ENCODE measurements around the gene CD40LG.

Gene CD40LG

DNA sequence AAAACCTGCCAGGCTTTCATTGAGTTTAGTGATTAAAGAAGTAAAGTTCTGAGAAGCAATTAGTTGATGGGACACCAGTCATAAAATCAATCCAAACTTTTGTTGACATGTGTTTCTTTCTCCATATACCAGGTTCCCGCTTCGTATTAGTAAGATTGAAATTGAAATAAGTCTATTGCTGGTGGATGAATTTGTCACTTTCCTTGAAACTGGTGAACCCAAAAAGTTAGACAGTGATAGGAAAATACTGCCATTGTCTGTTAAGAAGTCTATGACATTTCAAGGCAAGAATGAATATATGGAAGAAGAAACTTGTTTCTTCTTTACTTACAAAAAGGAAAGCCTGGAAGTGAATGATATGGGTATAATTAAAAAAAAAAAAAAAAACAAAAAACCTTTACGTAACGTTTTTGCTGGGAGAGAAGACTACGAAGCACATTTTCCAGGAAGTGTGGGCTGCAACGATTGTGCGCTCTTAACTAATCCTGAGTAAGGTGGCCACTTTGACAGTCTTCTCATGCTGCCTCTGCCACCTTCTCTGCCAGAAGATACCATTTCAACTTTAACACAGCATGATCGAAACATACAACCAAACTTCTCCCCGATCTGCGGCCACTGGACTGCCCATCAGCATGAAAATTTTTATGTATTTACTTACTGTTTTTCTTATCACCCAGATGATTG lies at the start of gene CD40LG:
Gene CD40LG (plus strand): TSS at position 482 of the 684 bp plus-strand sequence. CDS start 91 bp downstream, at position 573.
- DNase-seq: peak in 1 of 2 donors; percentile 44

DNA sequence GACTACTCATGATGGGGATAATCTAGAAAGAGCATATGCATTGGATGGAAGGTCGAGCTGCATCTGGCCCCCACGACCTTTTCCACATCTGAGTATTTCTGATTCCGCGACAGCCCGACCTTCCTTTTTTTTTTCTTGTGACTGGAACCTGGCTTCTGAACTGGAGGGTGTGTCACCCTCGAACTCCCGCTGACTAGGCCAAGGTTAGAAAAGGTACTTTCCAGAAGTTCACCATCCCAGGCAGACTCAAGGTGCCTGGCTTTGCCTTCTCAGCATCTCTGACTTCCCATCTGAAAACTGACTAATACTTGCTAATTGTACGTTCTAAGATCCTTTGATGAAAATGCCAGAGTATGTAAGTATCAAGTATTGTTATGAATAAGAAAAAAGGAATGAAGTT lies 49.3 kb upstream of the CD40LG start:
- DNase-seq: peak in 1 of 2 donors; percentile 34

DNA sequence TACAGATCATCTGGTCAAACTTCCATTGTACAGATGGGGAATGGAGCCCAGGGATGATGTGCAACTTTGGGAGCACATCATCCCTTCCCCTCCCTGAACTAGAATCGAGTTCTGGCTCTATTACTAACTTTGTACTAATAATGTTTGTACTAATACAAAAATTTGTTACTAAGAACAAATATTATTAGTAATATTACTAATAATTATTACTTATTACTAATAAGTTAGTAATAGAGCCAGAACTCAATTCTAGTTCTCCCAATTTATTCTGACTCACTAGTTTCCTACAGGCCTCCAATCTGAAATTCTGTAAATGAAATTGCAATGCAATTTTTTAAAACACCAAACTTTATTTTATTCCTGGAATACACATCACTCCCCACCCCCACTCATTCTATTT lies 47.9 kb upstream of the CD40LG start:
- DNase-seq: no peak

DNA sequence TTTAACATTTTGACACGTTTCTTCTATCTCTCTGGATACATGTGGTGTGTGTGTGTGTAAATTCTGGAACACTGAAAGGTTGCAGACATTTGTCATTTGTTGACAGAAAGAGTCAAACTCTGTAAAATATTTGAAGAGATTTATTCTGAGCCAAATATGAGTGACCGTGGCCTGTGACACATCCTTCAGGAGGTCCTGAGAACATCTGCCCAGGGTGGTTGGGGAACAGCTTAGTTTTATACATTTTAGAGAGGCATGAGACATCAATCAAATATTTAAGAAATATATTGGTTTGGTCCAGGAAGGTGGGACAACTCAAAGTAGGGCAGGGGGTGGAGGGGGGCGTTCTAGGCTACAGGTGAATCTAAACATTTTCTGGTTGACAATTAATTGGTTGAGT lies 40.7 kb upstream of the CD40LG start:
- no peak for DNase-seq

DNA sequence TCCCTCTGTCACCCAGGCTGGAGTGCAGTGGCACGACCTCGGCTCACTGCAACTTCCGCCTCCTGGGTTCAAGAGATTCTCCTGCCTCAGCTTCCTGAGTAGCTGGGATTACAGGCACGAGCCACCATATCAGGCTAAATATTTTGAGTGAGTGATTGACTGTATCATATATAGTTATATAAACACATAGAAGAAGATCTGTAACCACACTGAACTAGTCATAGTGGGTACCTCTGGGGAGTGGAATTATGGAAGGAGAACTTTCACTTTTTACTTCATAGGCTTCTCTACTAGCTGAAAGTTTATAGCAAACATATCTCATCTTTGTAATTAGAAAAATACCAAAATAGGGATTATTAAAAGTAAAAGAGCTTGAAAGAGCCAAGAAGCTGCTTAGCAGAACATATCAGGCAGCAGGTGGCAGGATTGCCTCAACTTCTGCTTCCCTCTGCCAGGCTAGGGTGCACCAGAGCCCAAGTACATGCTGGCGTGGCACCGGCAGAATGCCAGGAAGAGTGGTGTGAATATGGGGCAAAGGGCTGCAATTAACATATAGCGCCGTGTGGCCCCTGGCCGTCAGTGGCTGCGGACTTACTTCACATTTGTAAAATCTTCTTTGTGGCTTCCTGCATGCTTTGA lies 39.5 kb upstream of the CD40LG start:
- peak; percentile 67 to 69 for DNase-seq

DNA sequence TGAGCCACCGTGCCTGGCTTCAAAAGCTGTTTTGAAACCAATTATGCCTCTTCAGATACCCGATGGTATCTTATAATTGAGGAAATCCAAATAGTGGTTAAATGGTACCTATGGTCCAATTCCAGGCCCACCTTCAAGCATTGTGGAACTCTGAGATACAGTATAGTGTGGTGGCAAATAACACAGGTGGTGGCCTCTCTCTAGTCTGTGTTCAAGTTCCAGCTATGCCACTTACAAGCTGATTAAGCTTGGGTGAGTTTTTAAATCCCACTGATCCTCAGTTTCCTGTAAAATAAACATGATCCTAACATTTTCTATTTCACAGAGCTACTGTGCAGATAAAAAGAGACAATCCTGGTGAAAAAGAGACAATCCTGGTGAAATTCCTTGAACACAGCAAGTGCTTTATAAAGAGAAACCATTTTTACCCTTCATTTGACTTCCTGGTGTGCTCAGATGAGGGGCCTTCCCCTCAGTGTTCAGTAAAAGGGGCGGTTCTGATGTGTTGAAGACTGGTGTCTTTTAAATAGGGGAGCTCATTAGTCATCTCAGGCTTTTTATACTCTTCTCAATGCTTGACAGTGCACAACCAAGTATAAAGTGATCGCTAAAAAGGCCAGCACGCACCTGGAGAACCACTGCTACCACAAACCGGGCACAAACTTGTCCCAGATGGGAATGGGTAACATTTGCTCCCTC lies 30.8 kb upstream of the CD40LG start:
- DNase-seq: peak in 1 of 2 donors; percentile 51

DNA sequence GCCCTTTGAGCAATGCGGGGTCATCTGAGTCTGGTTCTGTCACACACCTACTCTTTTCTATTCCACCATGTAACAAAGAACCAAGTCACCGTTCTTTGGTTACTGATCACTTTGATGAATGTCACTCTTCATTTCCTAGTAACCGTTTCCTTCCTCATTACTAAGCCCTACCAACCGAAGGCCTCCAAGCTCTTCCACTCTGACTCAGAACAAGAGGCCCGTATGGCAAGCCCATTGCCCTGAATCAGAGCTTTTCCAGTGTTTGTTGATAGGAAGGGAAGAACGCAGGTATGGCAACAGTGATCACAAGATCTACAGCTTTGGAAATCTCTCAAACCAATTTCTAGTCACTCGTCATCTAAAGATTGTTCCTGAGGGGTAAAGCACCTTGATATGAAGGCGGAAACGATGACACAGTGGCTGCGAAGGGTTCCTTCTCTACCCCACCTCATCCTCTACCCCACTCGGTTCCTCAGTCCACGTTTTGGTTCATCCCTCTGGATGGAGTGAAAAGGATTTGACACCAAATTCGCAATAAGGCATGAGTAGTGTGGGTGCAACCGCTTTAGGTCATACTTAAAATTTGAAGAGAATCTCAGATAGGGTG lies 28.0 kb upstream of the CD40LG start:
- DNase-seq: peak; percentile 22 to 56

DNA sequence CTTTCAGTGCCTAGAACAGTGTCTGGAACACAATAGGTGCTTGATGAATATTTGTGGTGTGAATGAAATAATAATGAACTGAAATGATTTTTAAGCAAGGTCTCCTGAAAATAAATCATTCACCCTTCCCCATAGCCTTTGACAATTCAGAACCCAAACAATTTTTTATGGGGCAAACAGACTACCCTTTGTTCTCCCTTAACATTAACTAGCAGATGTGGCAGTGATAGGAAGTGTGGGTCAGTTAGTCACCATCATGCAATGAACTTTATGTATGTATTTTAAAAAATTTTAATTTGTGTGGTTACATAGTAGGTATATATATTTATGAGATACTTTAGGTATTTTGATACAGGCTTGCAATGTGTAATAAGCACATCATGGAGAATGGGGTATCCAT lies 27.2 kb upstream of the CD40LG start:
- no peak for DNase-seq

DNA sequence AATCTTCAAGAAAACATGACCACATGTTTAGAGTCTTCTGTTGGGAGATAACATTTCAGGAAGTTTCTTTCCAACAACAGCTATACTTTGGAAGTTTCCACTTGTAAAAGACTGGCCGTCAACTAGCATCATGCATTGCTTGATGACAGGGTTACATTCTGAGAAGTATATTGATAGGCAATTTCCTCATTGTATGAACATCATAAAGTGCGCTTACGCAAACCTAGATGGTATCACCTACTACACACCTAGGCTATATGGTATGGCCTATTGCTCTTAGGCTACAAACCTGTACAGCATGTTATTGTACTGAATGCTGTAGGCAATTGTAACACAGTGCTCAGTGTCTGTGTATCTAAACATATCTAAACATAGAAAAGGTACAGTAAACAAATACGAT lies 25.4 kb upstream of the CD40LG start:
- DNase-seq: no peak

DNA sequence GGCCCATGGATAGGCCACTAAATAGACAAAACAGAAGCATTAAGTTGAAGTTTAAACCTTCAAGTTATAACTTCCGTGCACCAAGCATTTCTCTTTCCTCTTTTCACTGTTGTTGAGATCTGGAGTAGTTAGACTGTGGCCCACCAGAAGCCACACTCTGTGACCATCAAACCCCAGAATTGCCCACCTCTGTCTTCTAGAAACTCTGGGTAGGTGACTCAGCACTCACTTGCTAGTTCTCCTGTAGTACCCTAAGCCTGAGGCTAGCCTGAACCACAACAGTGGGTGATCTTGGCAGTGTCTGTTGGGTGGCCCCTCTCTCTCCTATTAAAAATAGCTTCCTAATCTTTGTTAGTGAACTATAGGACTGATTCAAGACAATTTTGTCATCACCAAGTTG lies 24.6 kb upstream of the CD40LG start:
- no peak for DNase-seq

DNA sequence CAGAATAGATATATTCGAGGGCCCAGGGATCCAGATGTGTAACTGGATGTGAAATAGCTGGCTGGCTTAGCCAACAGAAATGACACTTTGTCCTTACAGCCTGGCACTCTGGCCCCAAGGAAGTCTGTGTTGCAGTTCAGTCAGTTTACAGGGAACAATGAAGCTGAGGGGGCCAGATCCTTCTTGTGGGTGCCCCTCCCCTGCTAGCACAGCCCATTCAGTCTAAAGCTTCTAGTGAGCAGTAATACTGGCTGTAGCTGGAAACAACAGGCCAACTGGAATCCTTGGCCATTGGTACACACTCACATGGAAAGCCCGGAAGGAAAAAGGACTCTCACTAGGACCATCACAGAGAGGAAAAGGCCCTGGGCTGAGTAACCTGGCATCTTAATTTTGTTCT lies 22.7 kb upstream of the CD40LG start:
- no peak for DNase-seq

DNA sequence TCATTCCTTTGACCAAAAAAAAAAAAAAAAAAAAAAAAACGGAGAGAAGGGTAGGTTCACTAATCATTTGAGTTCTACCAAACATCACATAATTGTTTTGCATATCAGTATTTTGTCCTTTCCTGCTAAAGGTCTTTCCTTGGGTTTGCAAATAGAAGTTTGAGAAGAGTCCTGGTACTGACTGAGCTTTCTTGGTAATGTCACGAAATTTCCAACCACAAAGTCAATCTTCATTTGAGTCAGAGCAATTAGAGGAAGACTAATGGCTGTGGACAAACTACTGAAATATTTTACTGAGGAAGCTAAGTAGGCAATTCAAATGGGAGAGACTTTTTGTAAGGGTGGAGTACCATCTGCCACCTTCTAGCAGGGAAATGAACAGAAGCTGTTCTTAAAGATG lies 21.7 kb upstream of the CD40LG start:
- no peak for DNase-seq

DNA sequence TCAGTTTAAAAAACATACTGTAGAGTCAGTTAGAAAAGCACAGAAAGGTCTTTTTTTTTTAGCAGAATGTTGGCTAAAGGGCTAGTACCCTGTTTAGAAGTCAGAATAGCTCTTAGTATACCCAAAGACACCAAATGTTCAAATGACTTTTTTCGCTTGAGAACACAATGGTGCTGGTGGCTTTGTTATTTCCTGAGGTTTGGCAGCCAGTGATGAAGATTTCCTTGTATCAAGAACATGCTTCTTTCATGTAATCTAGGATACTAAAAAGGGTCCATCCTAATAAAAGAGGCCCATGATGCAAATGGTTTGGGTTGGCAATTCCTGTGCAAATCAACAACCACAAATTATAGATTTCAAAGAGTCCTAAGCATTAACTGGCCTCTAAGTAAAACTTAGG lies 21.1 kb upstream of the CD40LG start:
- DNase-seq: no peak

DNA sequence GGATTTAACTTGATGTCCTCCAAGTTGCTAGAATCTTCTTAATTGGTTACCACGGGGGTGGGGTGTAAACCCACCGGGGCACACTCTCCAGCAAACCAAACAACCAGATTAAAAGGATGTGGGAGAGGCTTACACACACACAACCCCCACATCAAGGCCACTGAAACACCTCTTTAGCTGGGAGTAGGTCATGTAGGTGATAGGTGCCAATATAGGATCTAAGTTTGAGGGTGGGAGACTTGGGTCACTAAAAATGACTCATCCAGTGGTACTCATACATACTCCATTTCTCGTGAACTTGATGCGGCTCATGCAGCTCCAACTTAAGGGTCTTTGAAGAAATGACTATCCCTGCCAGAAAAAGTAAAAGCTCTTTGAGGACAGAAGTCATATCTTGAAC lies 20.5 kb upstream of the CD40LG start:
- DNase-seq: peak in 1 of 2 donors; percentile 44

DNA sequence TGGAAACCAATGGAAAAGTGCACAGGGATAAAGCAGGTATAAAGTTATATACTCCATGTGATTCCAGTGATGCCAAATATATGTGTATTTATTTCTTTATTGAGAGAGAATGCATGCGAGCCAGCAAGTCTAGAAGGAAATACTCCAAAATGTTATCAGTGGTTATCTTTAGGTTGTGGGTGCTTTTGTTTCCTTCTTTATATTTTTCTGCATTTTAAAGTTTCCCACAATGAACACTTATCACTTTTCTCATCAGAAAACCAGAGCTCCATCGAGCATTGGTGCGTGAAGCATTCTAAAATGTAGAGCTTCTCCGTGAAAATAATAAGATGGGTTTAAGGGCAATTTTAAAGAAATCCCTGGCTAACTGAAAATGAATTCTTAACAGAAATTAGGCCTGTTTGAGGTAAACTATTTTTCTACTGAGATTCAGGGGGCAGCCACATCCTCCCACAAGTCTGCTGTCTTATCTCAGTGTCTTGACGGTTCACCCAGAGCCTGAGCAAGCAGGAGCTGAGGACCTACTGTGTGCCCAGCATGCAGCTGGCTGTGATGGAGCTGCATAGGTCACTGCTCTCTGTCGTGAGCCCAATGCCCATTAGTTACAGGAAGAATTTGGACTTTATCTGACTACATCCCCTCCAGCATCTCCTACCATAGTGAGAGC lies 18.7 kb upstream of the CD40LG start:
- no peak for DNase-seq

DNA sequence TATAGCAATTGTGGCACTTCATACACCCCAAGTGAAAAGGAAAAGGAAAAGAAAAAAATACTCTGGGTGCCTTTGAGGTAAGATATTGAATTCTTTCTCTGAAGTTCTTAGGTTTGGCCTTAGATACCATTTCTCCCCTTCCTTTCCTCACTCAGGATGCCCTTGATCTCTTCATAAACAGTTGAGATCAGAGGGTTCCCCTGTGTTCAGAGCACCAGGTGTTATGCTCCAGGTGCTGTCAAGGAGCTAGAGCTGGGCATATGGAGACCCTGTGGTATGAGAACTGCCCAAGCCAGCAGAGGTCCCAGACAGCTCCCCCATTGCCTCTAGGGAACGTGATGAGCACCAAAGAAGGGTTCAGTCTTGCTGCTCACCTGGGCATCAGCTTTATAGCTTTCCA lies 17.1 kb upstream of the CD40LG start:
- no peak for DNase-seq

DNA sequence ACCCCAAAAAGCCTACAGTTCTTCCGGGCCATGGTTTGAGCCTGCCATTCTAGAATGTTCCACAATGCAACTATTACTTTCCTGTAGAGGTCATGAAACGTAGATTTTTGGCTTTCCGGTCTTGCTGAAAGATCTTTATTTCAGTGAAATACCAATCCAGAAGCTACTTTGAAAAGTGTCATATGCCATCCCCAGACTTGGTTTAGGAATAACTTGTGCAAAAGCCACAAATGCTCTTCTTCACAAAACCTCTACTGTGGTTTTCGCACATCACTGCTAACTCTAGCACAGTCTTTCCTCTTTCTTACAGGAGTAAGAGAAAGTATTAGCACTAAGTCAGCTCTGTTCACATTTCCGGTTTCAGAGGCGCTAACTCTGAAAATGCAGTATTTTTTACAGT lies 12.7 kb upstream of the CD40LG start:
- DNase-seq: peak in 1 of 2 donors; percentile 59

DNA sequence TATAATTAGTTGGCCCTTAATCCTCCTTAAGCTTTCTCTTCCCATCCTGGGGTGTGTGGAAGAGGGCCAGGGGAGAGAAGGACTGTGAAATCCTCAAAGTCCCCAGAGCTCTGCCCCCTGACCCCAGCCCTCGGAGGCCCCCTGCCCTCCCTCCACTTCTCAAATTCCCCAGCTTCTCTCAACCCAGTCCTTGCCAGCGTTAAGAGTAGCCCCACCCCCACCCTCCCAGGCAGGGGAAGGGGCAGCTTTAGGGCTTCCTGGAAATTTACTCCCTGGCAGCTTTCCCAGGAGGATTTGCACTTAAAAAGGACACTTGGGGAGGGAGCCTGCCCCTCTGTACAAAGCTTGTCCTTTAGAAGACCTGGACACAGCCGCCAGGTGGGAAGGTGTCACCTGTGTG lies 11.8 kb upstream of the CD40LG start:
- no peak for DNase-seq

DNA sequence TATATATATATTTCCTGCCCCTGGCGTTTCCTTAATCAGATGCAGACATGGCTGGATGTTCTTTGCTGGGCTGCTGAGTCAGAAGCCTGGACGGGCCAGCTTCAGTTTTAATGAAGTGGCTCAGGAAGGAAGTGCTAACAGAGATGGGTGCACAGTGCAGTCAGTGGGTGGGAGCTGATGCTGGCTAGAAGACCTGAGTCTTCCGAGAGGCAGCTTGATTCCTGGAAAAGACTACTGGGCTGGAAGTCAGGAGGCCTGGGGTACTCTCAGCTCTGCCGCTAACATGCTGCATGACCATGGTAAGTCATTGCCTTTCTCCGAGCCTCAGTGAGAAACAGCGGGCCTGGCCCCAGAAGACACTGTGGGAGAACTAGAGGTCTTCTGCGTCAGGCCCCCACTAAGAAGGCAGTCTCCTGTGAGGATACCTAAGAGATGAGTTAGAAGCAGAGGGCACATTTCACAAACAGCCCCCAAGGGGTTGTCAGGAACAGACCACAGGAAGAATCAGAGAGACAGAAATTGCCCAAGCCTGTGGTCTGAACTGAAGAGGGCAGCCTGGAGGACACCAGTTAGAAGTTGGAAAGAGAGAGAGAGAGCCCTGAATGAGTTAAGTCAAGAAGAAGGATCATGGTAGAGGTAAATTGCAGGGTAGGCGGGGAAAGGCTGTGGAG lies 8.3 kb upstream of the CD40LG start:
- no peak for DNase-seq

DNA sequence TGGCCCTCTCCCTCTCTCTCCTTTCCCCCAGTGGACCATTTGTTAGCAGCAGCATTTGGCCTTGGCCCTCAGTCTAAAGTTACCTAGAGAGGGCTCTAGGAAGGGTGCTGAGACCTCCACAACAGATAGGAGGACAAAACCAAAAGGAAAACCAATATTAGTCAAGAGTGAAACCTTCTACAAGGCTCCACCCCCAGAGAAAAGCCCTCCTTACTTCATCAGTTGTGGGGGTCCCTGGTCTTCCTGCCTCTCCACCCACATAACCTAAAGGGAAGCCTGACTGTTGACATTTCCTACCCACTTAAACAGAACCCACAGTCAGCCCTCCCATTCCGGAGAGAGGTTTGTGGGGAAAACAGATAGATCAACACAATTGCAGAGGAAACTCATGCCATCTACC lies 4.7 kb upstream of the CD40LG start:
- no peak for DNase-seq

DNA sequence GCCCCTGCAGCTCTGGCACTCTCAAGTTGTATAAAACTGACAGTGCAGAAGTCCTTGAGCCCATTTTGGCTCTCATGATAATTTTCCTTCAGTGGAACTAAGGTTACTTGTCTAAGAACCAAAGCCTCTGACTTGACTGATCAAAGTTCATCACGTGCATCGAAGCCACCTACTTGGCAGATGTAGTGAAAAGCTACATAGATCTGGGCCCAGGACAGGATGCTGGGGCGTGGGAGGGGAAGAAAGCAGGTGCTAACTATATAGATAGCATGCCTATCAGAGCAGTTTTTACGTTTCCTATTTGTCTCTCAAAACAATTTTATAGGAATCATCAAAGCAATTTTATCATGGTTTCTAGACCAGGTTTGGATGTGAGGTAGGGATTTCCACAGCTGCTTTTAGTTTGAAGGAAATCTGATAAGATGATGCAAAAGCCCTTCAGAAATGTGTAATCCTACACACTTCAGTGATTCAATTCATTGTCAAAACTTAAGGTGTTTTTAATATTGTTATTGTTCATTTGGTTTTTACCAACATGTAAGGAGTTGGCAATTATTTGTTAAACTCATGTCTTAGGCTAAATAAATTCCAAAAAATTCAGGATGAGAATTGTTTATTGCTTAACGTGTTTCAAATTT lies 1.2 kb upstream of the CD40LG start:
- DNase-seq: peak; percentile 29 to 54

DNA sequence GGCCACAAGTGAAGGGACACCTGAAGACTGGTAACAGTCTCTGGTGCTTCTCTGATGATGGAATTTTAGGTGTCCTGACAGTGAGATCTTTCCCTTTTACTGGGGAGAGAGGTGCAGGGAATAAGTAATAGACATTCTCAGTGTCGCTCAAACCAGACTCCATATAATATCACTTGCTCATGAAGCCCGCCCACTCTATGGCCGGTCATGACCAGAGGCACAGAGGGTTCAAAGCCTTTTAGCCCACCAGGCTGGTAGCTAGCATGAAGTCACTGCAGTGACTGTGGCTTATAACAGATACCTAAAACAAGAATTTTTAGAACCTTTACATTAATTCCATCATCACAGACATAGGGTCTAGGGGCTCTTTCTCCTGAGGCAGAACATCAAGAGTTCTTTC lies 2.9 kb downstream of the CD40LG start:
- no peak for DNase-seq
